Limb (tissue), 2 donors: ENCODE data around the gene ESRRB.

Source experiments
- DNase-seq, 2 donors: peaks; one replicate each; pipeline ENCODE4 v3.0.0-alpha.2; 2016; ENCODE audit errors: extremely low spot score in 2 of 2

Gene ESRRB

GRCh38 chr14:76450476-76450875 lies 74.5 kb downstream of the ESRRB start:
- DNase-seq, result no peak

- DNase-seq, result peak in 1 of 2 donors; percentile 6
Measured at GRCh38 chr14:76456200-76456599, 80.3 kb downstream of the ESRRB start.

GRCh38 chr14:76456891-76457586 lies 81.1 kb downstream of the ESRRB start:
- no peak for DNase-seq

GRCh38 chr14:76457841-76458240 lies 81.9 kb downstream of the ESRRB start:
- DNase-seq, result no peak

- DNase-seq, result no peak
Measured at GRCh38 chr14:76461886-76462285, 85.9 kb downstream of the ESRRB start.

GRCh38 chr14:76462330-76462729 lies 86.4 kb downstream of the ESRRB start:
- DNase-seq, result no peak

- DNase-seq, result no peak
Measured at GRCh38 chr14:76463105-76463504, 87.2 kb downstream of the ESRRB start.

- DNase-seq, result no peak
Measured at GRCh38 chr14:76464856-76465255, 88.9 kb downstream of the ESRRB start.

GRCh38 chr14:76465664-76466063 lies 89.7 kb downstream of the ESRRB start:
- DNase-seq, result no peak

GRCh38 chr14:76467711-76468155 lies 91.8 kb downstream of the ESRRB start:
- peak; percentile 38 to 65 for DNase-seq

GRCh38 chr14:76472199-76472723 lies 96.3 kb downstream of the ESRRB start:
- DNase-seq, result no peak

- peak; percentile 48 to 54 for DNase-seq
Measured at GRCh38 chr14:76473481-76474263, 97.7 kb downstream of the ESRRB start.

- DNase-seq, result no peak
Measured at GRCh38 chr14:76480426-76480825, 104.5 kb downstream of the ESRRB start.

- DNase-seq, result no peak
Measured at GRCh38 chr14:76484355-76484754, 108.4 kb downstream of the ESRRB start.

- DNase-seq, result peak in 1 of 2 donors; percentile 52
Measured at GRCh38 chr14:76486251-76486743, 110.4 kb downstream of the ESRRB start.

GRCh38 chr14:76488551-76488950 lies 112.6 kb downstream of the ESRRB start:
- no peak for DNase-seq

GRCh38 chr14:76489667-76490066 lies 113.7 kb downstream of the ESRRB start:
- no peak for DNase-seq

- DNase-seq, result no peak
Measured at GRCh38 chr14:76490111-76490510, 114.2 kb downstream of the ESRRB start.

- DNase-seq, result no peak
Measured at GRCh38 chr14:76490735-76491134, 114.8 kb downstream of the ESRRB start.

GRCh38 chr14:76491172-76491930 lies 115.4 kb downstream of the ESRRB start:
- DNase-seq, result no peak

- DNase-seq, result no peak
Measured at GRCh38 chr14:76495983-76496382, 120.0 kb downstream of the ESRRB start.

- no peak for DNase-seq
Measured at GRCh38 chr14:76496595-76496994, 120.7 kb downstream of the ESRRB start.
